Lower leg skin (tissue), 3 donors: ENCODE data around the gene EPB41L2.

Source experiments
- POLR2A ChIP-seq, 2 donors: fragments of 450-650 bp; IDR thresholded peaks; one replicate each; pipeline ENCODE4 v1.6.1; 2016 to 2017; ENCODE audit warnings: antibody characterized with exemption in 2 of 2, mild to moderate bottlenecking in 1 of 2, moderate library complexity in 1 of 2
- TF ChIP-seq, protein P1 (sequence below), 3 donors: fragments of 450-650 bp; IDR thresholded peaks; one replicate each; pipeline ENCODE4 v1.5.1; 2016; ENCODE audit warnings: antibody characterized with exemption in 3 of 3, mild to moderate bottlenecking in 3 of 3, moderate library complexity in 2 of 3

GRCh38 chr6:130848945-130849344 is 214.1 kb downstream of the EPB41L2 start:
- TF ChIP-seq, protein P1, sequence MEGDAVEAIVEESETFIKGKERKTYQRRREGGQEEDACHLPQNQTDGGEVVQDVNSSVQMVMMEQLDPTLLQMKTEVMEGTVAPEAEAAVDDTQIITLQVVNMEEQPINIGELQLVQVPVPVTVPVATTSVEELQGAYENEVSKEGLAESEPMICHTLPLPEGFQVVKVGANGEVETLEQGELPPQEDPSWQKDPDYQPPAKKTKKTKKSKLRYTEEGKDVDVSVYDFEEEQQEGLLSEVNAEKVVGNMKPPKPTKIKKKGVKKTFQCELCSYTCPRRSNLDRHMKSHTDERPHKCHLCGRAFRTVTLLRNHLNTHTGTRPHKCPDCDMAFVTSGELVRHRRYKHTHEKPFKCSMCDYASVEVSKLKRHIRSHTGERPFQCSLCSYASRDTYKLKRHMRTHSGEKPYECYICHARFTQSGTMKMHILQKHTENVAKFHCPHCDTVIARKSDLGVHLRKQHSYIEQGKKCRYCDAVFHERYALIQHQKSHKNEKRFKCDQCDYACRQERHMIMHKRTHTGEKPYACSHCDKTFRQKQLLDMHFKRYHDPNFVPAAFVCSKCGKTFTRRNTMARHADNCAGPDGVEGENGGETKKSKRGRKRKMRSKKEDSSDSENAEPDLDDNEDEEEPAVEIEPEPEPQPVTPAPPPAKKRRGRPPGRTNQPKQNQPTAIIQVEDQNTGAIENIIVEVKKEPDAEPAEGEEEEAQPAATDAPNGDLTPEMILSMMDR (IDR thresholded peaks at IDR 0.05) = no peak
- TF ChIP-seq POLR2A (IDR thresholded peaks at IDR 0.05) = no peak
